OCI-LY1 (cell line): ENCODE measurements around the gene MAP3K6.

Experiments used
- H2AFZ ChIP-seq: fragments of 200-600 bp; sonication (generic), shearing (Covaris generic); 2 replicates; pipeline ENCODE4 v1.6.0; 2014; ENCODE audit warnings: antibody characterized with exemption, mild to moderate bottlenecking, low read length
- H3F3A ChIP-seq: fragments of 200-600 bp; sonication (generic), shearing (Covaris generic); 2 replicates; pipeline ENCODE4 v1.6.0; 2014; ENCODE audit warnings: mild to moderate bottlenecking, antibody characterized with exemption, low read length, moderate library complexity; ENCODE audit not compliant: insufficient read depth
- H3K27ac ChIP-seq: fragments of 200-600 bp; sonication (generic); 2 replicates; pipeline ENCODE4 v1.5.1; 2014; ENCODE audit warnings: low read length, mixed run types, mild to moderate bottlenecking, low read depth; ENCODE audit not compliant: poor library complexity, severe bottlenecking
- H3K27me3 ChIP-seq: fragments of 200-600 bp; sonication (generic); 2 replicates; pipeline ENCODE4 v1.6.0; 2014; ENCODE audit warnings: antibody characterized with exemption, mild to moderate bottlenecking, low read length, moderate library complexity; ENCODE audit not compliant: insufficient read depth
- H3K36me3 ChIP-seq: fragments of 200-600 bp; sonication (generic); 2 replicates; pipeline ENCODE4 v1.6.1; 2014; ENCODE audit warnings: mild to moderate bottlenecking, antibody characterized with exemption, low read length, moderate library complexity, mixed read lengths; ENCODE audit not compliant: insufficient read depth
- H3K4me1 ChIP-seq: fragments of 200-600 bp; sonication (generic); 2 replicates; pipeline ENCODE4 v1.5.1; 2014; ENCODE audit warnings: mild to moderate bottlenecking, low read length, moderate library complexity; ENCODE audit not compliant: insufficient read depth, severe bottlenecking
- H3K4me2 ChIP-seq: fragments of 200-600 bp; sonication (generic), shearing (Covaris generic); 2 replicates; pipeline ENCODE4 v1.6.1; 2014; ENCODE audit warnings: low read length
- H3K4me3 ChIP-seq: fragments of 200-600 bp; sonication (generic); 2 replicates; pipeline ENCODE4 v1.5.1; 2014; ENCODE audit warnings: low read length, low read depth, mild to moderate bottlenecking, mixed read lengths; ENCODE audit not compliant: poor library complexity, severe bottlenecking
- H3K79me2 ChIP-seq: fragments of 200-600 bp; shearing (Covaris generic); 2 replicates; pipeline ENCODE4 v1.6.1; 2016; ENCODE audit warnings: mixed run types, low read length, mixed read lengths; ENCODE audit not compliant: insufficient read depth
- H3K9ac ChIP-seq: fragments of 200-600 bp; sonication (generic), shearing (Covaris generic); 2 replicates; pipeline ENCODE4 v1.6.1; 2014; ENCODE audit warnings: mild to moderate bottlenecking, low read length, mixed read lengths
- H3K9me2 ChIP-seq: fragments of 200-600 bp; sonication (generic), shearing (Covaris generic); 2 replicates; pipeline ENCODE4 v1.6.1; 2014; ENCODE audit warnings: low read depth, mild to moderate bottlenecking, low read length, mixed read lengths
- H3K9me3 ChIP-seq: fragments of 200-600 bp; shearing (Covaris generic); 2 replicates; pipeline ENCODE4 v1.6.1; 2014; ENCODE audit warnings: low read length, mixed read lengths
- H4K20me1 ChIP-seq: fragments of 200-600 bp; sonication (generic), shearing (Covaris generic); 2 replicates; pipeline ENCODE4 v1.6.0; 2016; ENCODE audit warnings: mild to moderate bottlenecking, low read length; ENCODE audit not compliant: insufficient read depth
- EZH2 ChIP-seq: fragments of 200-600 bp; sonication (generic), shearing (Covaris generic); IDR thresholded peaks from 2 replicates; pipeline ENCODE4 v1.8.0; 2017; ENCODE audit warnings: borderline replicate concordance, mixed run types, mild to moderate bottlenecking, antibody characterized with exemption, low read length, moderate library complexity, mixed read lengths
- TF ChIP-seq, protein P1 (sequence below): fragments of 200-600 bp; sonication (generic), shearing (Covaris generic); IDR thresholded peaks from 2 replicates; pipeline ENCODE4 v1.5.1; 2017; ENCODE audit warnings: mild to moderate bottlenecking, antibody characterized with exemption, low read length, moderate library complexity, mixed read lengths

The MAP3K6 gene

DNA sequence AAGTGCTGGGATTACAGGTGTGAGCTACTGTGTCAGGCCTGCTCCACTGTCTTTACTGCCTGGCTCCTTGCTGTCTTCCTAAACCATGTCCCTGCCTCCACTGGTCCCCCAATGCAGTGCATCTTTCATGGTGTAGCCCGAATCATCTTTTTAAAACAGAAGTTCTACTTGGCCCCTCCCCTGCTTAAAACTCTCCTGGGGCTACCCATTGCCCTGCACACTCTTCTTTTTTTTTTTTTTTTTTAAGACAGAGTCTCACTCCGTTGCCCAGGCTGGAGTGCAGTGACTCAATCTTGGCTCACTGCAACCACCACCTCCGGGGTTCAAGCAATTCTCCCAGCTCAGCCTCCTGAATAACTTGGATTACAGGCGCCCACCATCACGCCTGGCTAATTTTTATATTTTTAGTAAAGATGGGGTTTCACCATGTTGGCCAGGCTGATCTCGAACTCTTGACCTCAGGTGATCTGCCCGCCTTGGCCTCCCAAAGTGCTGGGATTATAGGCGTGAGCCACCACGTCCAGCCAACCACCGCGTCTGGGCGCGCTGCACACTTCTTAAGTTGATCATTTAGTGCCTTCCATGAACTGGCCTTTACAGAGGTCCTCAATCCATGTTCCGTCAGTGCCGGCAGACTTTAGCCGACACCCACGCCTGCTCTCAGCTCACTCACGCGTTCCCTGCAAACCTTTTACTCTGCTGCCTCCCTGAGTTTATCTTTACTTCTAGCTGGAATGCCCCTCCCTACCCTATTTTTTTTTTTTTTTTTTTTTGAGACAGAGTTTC, 5.5 kb upstream of the MAP3K6 start:
- Histone ChIP-seq H3F3A (no peaks in the 10 kb centered on the region), H3K27me3 (0 out of 2 replicates have a peak, but pooled peaks cover 5% of the 10 kb centered on the region), H3K36me3 (no peaks in the 10 kb centered on the region), H2AFZ (no peak overlapping the region), H4K20me1 (no peaks in the 10 kb centered on the region), H3K9me3 (no peaks in the 10 kb centered on the region), H3K27ac (no peak overlapping the region), H3K4me1 (peaks cover 4% of the 10 kb centered on the region), H3K9ac (no peak overlapping the region), H3K4me3 (no peak overlapping the region), H3K9me2 (no peaks in the 10 kb centered on the region), H3K4me2 (no peak overlapping the region), H3K79me2 (no peaks in the 10 kb centered on the region)
- TF ChIP-seq, protein P1, sequence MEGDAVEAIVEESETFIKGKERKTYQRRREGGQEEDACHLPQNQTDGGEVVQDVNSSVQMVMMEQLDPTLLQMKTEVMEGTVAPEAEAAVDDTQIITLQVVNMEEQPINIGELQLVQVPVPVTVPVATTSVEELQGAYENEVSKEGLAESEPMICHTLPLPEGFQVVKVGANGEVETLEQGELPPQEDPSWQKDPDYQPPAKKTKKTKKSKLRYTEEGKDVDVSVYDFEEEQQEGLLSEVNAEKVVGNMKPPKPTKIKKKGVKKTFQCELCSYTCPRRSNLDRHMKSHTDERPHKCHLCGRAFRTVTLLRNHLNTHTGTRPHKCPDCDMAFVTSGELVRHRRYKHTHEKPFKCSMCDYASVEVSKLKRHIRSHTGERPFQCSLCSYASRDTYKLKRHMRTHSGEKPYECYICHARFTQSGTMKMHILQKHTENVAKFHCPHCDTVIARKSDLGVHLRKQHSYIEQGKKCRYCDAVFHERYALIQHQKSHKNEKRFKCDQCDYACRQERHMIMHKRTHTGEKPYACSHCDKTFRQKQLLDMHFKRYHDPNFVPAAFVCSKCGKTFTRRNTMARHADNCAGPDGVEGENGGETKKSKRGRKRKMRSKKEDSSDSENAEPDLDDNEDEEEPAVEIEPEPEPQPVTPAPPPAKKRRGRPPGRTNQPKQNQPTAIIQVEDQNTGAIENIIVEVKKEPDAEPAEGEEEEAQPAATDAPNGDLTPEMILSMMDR, result no peak

DNA sequence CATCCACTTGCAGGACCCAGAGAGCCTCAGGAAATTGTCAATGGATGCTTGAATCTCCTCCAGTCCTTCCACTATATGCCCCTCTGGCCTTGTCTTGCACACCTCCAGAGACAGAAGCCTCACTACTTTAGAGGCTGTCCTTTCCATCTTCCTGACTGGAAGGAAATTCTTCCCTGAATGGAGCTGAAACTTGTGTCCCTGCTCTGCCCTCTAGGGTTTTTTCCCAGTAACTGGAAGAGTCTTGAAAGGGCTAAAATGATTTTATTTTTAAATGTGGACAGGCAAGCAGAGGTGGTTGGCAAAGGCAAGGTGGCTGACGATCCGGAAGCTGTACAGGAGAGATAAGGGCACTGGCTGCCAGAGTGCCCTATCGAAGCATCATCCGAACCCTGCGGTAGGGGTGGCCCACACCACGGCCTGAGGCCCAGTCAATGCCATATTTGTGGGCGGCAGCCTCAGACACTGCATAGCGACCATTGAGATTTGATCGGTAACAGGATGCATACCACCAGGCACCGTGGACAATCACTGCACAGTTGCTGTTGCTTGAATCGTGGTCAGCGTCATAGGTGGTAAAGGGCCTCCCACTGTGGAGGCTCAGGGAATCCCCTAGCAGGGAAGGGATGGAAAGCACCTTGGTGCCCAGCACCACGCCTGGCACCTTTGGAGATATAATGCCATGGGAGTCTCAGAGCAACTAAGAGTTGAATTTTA, 2.3 kb upstream of the MAP3K6 start:
- Histone ChIP-seq H3F3A (no peaks in the 10 kb centered on the region), H3K79me2 (no peaks in the 10 kb centered on the region), H3K36me3 (no peaks in the 10 kb centered on the region), H4K20me1 (no peaks in the 10 kb centered on the region), H3K4me1 (peaks cover 22% of the 10 kb centered on the region), H3K9ac (no peak overlapping the region), H3K9me2 (no peaks in the 10 kb centered on the region), H3K27me3 (no peaks in the 10 kb centered on the region), H2AFZ (no peak overlapping the region), H3K9me3 (no peaks in the 10 kb centered on the region), H3K27ac (no peak overlapping the region), H3K4me3 (no peak overlapping the region), H3K4me2 (no peak overlapping the region)
- TF ChIP-seq, protein P1, result no peak
- TF ChIP-seq EZH2, result no peak

DNA sequence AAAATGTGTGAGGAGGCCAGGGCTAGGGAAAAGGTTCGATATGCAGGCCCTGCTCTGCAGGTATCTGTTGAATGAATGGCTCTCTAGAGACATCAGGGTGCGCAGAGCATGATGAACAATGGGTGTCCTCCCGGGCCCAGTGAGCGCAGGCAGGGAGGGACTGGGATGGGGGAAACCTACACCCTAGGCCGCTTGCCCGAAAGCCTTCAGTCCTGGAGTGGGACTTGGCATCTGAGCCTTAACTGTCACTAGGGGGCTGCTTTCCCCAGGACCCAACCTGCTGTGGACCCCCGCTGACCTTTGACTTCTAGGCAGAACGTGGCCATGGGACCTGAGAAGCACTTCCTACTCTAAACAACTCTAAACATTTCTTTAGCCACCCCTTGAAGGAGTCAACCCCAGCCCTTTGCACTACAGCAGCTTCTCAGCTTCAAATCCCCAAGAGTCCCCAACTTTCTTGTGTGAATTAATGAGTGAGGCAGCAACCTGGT, 444 bp upstream of the MAP3K6 start:
- Histone ChIP-seq H3K27ac (no peak overlapping the region), H3K4me2 (no peak overlapping the region), H3K79me2 (no peaks in the 10 kb centered on the region), H3K4me3 (no peak overlapping the region), H4K20me1 (no peaks in the 10 kb centered on the region), H3K9ac (no peak overlapping the region), H3K27me3 (no peaks in the 10 kb centered on the region), H2AFZ (no peak overlapping the region), H3K9me3 (no peaks in the 10 kb centered on the region), H3K9me2 (no peaks in the 10 kb centered on the region), H3K4me1 (peaks cover 27% of the 10 kb centered on the region), H3F3A (no peaks in the 10 kb centered on the region), H3K36me3 (no peaks in the 10 kb centered on the region)
- TF ChIP-seq, protein P1, result no peak
- no peak for TF ChIP-seq EZH2
